Fibroblast of upper back skin (primary cell): ENCODE measurements around the gene SYNE2.
A peak's percentile ranks its signal among the peaks of the same experiment; 100 is the strongest.

Experiments
- DNase-seq: peaks from one replicate; pipeline ENCODE4 v3.0.0-alpha.2; 2013

The SYNE2 gene

DNA sequence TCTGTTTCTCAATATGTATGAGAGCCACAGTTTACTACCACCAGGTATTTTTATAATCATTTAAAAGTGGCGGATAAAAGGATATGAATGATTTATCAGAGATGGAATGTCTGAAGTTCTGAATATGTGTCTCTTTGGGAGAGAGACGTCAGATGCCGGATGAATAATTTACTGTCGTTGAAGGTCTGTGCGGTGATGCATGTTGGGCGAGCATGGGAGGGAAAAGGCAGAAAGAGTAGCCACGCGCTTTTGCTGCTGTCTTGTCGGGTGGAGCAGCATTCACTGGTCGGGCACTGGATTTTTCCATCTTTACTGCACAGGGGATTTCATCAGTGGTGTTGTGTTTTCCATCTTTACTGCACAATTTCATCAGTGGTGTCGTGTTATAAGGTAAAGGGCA is 65.6 kb downstream of the SYNE2 start:
- DNase-seq = no peak

GRCh38 chr14:63922696-63923421 is 70.1 kb downstream of the SYNE2 start:
- DNase-seq = no peak

DNA sequence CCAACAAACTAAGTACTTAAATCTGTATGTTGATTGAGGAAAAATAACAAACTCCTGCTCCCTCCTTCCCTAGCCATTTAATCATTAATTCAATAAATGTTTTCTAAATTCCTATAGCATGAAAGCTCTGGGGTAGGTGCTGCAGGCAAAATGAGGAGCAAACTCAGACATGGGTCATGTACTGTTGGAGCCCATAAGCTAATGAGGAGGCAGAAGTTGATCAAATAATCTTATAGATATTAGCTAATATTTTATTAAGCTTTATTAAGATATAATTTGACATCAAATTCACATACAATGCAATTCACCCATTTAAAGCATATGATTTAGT is 70.6 kb downstream of the SYNE2 start:
- DNase-seq = no peak

GRCh38 chr14:63924375-63924774 is 71.6 kb downstream of the SYNE2 start:
- DNase-seq = no peak

- DNase-seq = no peak
These were observed 73.8 kb downstream of the SYNE2 start for GRCh38 chr14:63926641-63927040.

DNA sequence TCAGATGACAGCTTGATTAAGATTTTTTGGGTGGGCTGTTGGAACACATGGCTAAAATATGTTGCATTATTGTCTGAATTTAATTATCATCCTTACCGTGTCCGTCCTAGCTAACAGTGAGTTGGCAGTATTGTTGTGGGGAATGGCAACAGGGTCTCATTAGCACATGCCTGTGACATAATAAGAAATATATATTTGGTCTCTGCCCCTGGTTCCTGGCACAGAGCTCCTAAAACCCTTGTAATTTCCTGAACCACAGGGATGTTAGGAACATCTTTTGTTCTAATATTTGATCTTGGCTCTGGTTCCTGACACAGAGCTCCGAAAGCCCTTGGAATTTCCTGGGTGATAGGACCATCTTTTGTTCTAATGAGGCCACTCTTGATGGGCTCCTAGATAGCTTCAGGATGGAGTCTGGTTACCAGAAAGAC is 76.0 kb downstream of the SYNE2 start:
- peak; percentile 9 for DNase-seq

DNA sequence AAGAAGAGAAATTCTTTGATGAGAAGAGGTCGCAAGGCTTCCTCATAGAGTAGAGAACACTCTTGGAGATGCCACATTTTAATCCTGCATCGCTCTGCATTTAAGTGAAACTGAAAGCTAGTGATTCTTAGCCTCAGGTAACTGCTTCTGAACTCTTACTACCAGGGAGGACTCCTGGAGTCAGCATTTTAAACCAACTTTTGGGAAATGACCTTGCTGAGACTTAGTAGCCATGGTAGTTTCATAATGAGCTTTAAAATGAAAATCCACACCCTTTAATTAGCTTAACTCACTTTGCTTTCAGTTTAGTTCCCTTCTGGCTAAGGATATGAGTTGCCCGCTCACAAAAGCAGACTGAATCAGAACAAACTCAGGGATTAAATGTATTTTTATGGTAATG is 80.3 kb downstream of the SYNE2 start:
- DNase-seq = no peak

DNA sequence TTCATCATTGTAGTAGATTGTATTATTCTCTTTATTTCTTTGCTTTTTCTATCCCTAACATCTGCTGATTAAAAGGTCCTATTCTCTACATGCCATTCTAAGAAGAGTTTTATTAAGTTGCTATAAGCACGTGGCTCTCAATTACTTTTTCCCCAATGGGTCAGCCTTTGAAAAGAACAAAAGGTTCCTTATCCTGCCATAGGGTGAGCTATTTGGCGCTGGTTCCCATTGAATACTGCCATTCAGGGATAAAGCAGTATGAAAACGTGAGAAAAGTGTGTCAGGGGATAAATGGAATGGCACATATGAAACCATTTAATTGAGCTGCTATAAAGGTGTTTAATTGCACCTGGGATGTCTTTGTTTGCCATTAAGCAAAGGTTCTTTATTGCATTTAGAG is 80.9 kb downstream of the SYNE2 start:
- no peak for DNase-seq

DNA sequence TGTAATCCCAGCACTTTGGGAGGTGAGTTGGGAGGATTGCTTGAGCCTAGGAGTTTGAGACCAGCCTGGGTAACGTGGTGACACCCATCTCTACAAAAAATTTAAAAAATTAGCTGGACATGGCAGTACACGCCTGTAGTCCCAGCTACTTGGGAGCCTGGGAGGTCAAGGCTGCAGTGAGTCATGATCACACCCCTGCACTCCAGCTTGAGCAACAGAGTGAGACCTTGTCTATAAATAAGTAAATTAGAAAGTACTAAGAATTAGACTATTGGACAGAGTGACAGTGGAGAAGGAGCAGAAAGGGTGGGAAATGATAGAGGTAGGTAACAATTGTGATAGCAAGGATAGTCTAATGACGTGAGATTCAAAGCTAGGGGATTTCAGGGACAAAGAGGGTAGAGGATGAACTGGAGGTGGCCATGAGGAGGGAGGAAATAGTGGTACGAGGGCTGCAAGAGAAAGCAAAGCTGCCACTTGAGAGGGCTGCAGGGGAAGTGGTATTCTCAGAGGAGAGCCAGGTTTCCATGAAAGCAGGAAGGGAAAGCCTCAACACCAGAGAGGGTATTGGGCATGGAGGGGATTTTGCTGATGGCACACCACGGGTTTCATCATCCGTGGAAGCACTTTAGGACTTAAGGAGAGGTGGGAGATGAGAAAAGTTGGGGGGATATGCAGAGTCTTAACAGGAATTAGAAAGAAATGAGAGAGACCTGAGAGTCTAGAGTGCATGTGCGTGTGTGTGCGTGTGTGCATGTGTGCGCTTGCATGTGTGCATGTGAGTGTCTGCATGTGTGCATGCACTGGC is 85.6 kb downstream of the SYNE2 start:
- DNase-seq = no peak

DNA sequence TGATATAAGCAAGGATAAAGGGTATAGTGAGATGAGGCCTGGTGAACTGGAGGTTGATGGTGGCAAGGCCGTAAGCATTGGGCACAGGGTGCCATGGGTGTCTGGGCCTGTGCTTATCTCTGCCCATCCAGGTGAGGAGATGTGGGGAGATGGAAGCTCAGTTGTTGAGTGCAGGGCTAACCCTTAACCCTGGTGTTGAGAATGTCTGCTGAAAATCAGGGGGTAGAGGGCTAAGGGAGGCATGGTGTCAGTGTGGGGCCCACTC is 86.1 kb downstream of the SYNE2 start:
- DNase-seq = no peak

- DNase-seq = no peak
These were observed 87.6 kb downstream of the SYNE2 start for GRCh38 chr14:63940387-63940786.

GRCh38 chr14:63941023-63941422 is 88.2 kb downstream of the SYNE2 start:
- DNase-seq = no peak

DNA sequence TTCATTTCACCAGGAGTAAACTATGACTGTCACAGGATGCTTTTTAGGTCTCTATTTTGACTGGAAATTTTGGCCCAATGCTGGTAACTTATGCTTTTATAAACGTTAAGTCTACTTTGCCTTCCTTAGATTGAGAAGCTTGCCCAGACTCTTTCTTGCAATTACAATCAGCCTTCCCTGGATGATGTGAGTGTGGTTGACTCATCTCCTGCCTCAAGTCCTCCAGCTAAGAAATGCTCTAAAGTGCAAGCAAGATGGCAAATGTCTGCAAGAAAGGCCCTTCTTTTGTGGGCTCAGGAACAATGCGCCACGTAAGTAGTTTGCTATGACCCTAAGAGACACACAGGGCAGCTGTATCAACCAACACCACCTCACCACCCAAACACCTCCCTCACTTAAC is 96.9 kb downstream of the SYNE2 start:
- DNase-seq = peak; percentile 19

- no peak for DNase-seq
These were observed 98.2 kb downstream of the SYNE2 start for GRCh38 chr14:63951021-63951420.

GRCh38 chr14:63951429-63951828 is 98.6 kb downstream of the SYNE2 start:
- DNase-seq = no peak

- DNase-seq = no peak
These were observed 99.5 kb downstream of the SYNE2 start for GRCh38 chr14:63952053-63952932.

GRCh38 chr14:63952933-63953437 is 100.2 kb downstream of the SYNE2 start:
- peak; percentile 18 for DNase-seq

GRCh38 chr14:63956326-63956725 is 103.5 kb downstream of the SYNE2 start:
- peak; percentile 25 for DNase-seq

GRCh38 chr14:63960926-63961567 is 108.2 kb downstream of the SYNE2 start:
- DNase-seq = peak; percentile 80

DNA sequence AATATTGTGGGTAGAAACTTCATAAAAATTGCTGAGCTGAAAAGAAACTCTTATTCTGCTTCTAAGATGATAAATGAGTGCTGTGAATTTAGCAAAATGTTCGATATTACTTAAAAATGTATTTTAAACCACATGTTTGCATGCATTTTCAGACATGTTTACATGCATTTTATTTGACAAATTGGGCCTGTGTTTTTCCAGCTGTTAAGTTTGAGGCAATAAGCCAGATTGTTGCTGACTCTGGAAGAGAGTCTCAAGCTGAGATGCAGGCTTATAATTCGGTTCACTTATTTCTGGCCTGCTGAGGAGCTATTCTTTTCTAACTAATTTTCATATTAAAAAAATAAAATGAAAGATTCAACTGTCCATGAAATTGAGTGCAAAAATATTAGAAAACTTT is 110.1 kb downstream of the SYNE2 start:
- no peak for DNase-seq

DNA sequence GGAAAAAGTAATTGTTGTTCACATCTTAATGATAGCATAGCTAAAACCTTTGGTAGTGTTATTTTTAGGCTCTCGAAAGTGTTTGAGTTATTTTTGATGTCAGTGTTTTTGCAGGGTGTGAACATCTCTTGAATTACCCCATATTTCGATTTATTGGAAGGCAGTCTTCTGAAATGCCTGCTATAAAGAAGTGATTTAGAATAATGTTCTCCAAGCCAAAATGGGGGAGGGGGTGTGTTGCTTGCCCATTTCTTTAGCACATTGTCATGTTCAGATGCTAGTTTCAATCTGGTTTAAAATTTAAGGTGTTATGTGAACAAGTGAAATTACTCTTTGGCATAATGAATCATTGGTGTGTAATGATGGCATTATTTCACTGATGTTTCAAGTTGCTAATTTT is 110.6 kb downstream of the SYNE2 start:
- DNase-seq = no peak

GRCh38 chr14:63964113-63964512 is 111.3 kb downstream of the SYNE2 start:
- no peak for DNase-seq

GRCh38 chr14:63966407-63966806 is 113.6 kb downstream of the SYNE2 start:
- no peak for DNase-seq
